ENCODE data around the gene NOCT. TPM values are rescaled to one million over a fixed set of nuclear protein-coding genes. Genes with fewer than 3 reads are reported as not detected.
A peak's percentile ranks its signal among the peaks of the same experiment; 100 is the strongest.

The NOCT gene
- total RNA-seq, 1 experiment from 2014 or later, result 21.5 TPM

DNA sequence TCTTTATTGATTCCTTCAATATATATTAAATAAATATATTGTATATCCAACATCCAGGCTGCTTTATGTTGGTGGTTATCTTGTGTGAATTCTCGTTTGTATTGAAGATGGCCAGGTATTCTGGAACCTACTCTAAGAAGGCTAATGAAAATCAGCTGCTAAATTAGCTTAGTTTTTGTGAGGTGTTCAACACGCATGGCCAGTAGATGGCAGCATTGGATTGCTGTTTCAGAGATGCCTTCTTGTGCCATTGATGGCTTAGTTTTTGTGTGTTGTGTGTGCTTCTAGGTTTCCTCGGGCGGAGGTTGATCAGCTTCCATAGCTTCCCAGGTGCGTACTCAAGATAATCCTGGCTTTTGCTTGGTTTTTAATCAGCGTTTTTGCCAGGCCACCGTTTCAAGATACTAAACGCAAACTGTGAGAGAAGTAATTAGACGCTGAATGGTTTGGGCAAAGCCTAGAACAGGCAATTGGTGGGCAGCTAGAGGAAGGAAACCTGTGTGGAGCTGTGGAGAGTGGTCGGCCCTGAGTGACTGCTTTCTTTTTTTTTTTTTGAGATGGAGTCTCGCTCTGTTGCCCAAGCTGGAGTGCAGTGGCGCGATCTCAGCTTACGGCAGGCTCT, 15.1 kb downstream of the NOCT start:
- Mint-ChIP-seq H3K9me3 (ENCODE audit: unreplicated experiment) (no peaks in the 10 kb centered on the region), H3K36me3 (ENCODE audit: insufficient read depth, unreplicated experiment) (peaks cover 73% of the 10 kb centered on the region), H3K4me1 (ENCODE audit: low read depth, unreplicated experiment) (peaks cover 21% of the 10 kb centered on the region), H3K27me3 (ENCODE audit: insufficient read depth, unreplicated experiment) (no peaks in the 10 kb centered on the region), H3K4me3 (ENCODE audit: unreplicated experiment) (no peak overlapping the region), H3K27ac (ENCODE audit: unreplicated experiment) (peak overlapping the region; percentile 45)
- Histone ChIP-seq H3K4me1 (peaks cover 7% of the 10 kb centered on the region; the same call in 1 of the 2 replicates), H3K27me3 (replicated peaks; ENCODE audit: control insufficient read depth, insufficient read depth, low read length) (no peaks in the 10 kb centered on the region), H3K36me3 (ENCODE audit: control insufficient read depth, insufficient read depth, low read length) (no peaks in the 10 kb centered on the region), H3K4me3 (ENCODE audit: low read depth, low read length) (no peak overlapping the region), H3K9me3 (no peaks in the 10 kb centered on the region)
- peak; percentile 72 to 76 for DNase-seq
- intact Hi-C loops (cut with micrococcal nuclease; ENCODE audit: unreplicated experiment), result loop anchor here (1.0 to 2.0 kb wide), 5 partner anchors 53 to 265 kb away; no protein-coding TSS in a partner anchor
- CTCF ChIA-PET, result interaction anchor here (0.5 to 1.6 kb wide), 25 partner anchors 8 to 270 kb away, joined by 3 to 18 read pairs (median 6); partner anchors contain the start of genes ELF2 and NAA15
- TF ChIP-seq, protein P1, sequence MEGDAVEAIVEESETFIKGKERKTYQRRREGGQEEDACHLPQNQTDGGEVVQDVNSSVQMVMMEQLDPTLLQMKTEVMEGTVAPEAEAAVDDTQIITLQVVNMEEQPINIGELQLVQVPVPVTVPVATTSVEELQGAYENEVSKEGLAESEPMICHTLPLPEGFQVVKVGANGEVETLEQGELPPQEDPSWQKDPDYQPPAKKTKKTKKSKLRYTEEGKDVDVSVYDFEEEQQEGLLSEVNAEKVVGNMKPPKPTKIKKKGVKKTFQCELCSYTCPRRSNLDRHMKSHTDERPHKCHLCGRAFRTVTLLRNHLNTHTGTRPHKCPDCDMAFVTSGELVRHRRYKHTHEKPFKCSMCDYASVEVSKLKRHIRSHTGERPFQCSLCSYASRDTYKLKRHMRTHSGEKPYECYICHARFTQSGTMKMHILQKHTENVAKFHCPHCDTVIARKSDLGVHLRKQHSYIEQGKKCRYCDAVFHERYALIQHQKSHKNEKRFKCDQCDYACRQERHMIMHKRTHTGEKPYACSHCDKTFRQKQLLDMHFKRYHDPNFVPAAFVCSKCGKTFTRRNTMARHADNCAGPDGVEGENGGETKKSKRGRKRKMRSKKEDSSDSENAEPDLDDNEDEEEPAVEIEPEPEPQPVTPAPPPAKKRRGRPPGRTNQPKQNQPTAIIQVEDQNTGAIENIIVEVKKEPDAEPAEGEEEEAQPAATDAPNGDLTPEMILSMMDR (IDR thresholded peaks at IDR 0.05; ENCODE audit: insufficient read depth in 1 of 2, low read depth in 1 of 2, low read length in 1 of 2, severe bottlenecking in 1 of 2, unreplicated experiment in 1 of 2), result peak; percentile 73 to 74
- BruUV-seq (replicated peaks), result no TSS peak
- POLR2A ChIA-PET, result interaction anchor here (0.7 to 1.0 kb wide), 2 partner anchors 12 to 15 kb away, joined by 3 read pairs; no protein-coding TSS in a partner anchor

DNA sequence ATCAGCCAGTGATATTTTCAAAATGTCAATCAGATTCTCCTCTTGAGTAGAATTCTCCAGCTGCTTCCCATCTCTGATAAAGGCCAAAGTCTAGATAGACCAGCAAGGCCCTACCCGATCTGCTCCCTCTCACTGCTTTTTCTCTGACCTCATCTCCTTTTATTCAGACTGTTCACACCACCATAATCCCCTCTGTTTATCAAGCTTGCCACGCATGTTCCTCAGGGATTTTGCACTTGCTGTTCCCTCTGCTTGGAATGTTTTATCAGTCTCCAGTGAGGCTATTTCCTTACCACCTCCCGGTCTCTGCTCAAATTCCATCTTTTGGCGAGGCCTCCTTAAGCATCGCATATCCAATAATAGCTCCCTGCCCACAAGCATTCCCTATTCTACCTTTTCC, 20.1 kb downstream of the NOCT start:
- Mint-ChIP-seq H3K36me3 (ENCODE audit: insufficient read depth, unreplicated experiment) (peaks cover 96% of the 10 kb centered on the region), H3K9me3 (ENCODE audit: unreplicated experiment) (no peaks in the 10 kb centered on the region), H3K4me3 (ENCODE audit: unreplicated experiment) (no peak overlapping the region), H3K27me3 (ENCODE audit: insufficient read depth, unreplicated experiment) (no peaks in the 10 kb centered on the region), H3K27ac (ENCODE audit: unreplicated experiment) (peak overlapping the region; percentile 48), H3K4me1 (ENCODE audit: low read depth, unreplicated experiment) (peaks cover 23% of the 10 kb centered on the region)
- intact Hi-C loops (cut with micrococcal nuclease; ENCODE audit: unreplicated experiment), result no loop called here
- H3K36me3 ChIP-seq (ENCODE audit: control insufficient read depth, insufficient read depth, low read length), result no peaks in the 10 kb centered on the region
- no peaks in the 10 kb centered on the region for H3K9me3 ChIP-seq
- no peak for DNase-seq
- H3K4me3 ChIP-seq (ENCODE audit: low read depth, low read length), result no peak overlapping the region
- no peaks in the 10 kb centered on the region for H3K27me3 ChIP-seq (replicated peaks; ENCODE audit: control insufficient read depth, insufficient read depth, low read length)
- TF ChIP-seq, protein P1 (IDR thresholded peaks at IDR 0.05; ENCODE audit: insufficient read depth in 1 of 2, low read depth in 1 of 2, low read length in 1 of 2, severe bottlenecking in 1 of 2, unreplicated experiment in 1 of 2), result no peak
- no TSS peak for BruUV-seq (replicated peaks)
- ChIA-PET CTCF (no interaction called here), POLR2A (no interaction called here)
- no peaks in the 10 kb centered on the region for H3K4me1 ChIP-seq

DNA sequence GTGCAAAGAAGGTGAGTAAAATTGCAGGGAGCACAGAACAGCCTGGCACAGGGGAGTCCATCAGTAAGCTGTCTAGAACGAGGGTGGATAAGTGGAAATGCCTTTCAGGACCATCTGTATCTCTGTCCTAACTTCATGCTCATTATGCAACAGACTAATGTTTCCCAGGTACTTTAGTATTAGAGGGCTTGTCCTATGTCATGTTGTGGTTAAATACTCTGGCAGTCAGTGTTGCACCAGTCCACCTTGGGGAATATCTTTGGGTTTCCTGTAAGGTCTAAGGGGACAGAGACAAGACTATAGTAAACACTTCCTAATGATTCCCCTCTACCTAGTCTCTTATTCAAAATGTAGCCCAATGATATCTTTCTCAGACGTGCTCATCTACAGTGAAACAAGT, 21.3 kb downstream of the NOCT start:
- TF ChIP-seq, protein P1 (IDR thresholded peaks at IDR 0.05; ENCODE audit: insufficient read depth in 1 of 2, low read depth in 1 of 2, low read length in 1 of 2, severe bottlenecking in 1 of 2, unreplicated experiment in 1 of 2), result no peak
- Mint-ChIP-seq H3K27me3 (ENCODE audit: insufficient read depth, unreplicated experiment) (no peaks in the 10 kb centered on the region), H3K36me3 (ENCODE audit: insufficient read depth, unreplicated experiment) (peaks cover 91% of the 10 kb centered on the region), H3K4me3 (ENCODE audit: unreplicated experiment) (no peak overlapping the region), H3K27ac (ENCODE audit: unreplicated experiment) (no peak overlapping the region), H3K9me3 (ENCODE audit: unreplicated experiment) (no peaks in the 10 kb centered on the region), H3K4me1 (ENCODE audit: low read depth, unreplicated experiment) (peaks cover 19% of the 10 kb centered on the region)
- Histone ChIP-seq H3K4me1 (no peaks in the 10 kb centered on the region), H3K36me3 (ENCODE audit: control insufficient read depth, insufficient read depth, low read length) (no peaks in the 10 kb centered on the region), H3K9me3 (no peaks in the 10 kb centered on the region), H3K4me3 (ENCODE audit: low read depth, low read length) (no peak overlapping the region), H3K27me3 (replicated peaks; ENCODE audit: control insufficient read depth, insufficient read depth, low read length) (no peaks in the 10 kb centered on the region)
- no TSS peak for BruUV-seq (replicated peaks)
- ChIA-PET CTCF (no interaction called here), POLR2A (no interaction called here)
- intact Hi-C loops (cut with micrococcal nuclease; ENCODE audit: unreplicated experiment), result no loop called here
- DNase-seq, result no peak
